Esophagus (tissue), 2 donors: ENCODE results near the gene SUGP1. TPM values are rescaled to one million over a fixed set of nuclear protein-coding genes. Genes with fewer than 3 reads are reported as not detected.

Experiments used
- H3K27ac ChIP-seq, 2 donors: one replicate each; pipeline ENCODE4 v1.5.1; 2013; ENCODE audit warnings: low read depth in 2 of 2, mild to moderate bottlenecking in 2 of 2, inconsistent platforms in 1 of 2, low read length in 1 of 2, moderate library complexity in 1 of 2
- H3K27me3 ChIP-seq, 2 donors: one replicate each; pipeline ENCODE4 v1.6.1; 2013; ENCODE audit warnings: low read length in 2 of 2, control low read depth in 1 of 2, mild to moderate bottlenecking in 1 of 2; ENCODE audit not compliant: insufficient read depth in 2 of 2, control insufficient read depth in 1 of 2
- H3K36me3 ChIP-seq, 2 donors: one replicate each; pipeline ENCODE4 v1.6.1; 2013; ENCODE audit warnings: low read length in 1 of 2; ENCODE audit not compliant: control insufficient read depth in 2 of 2, insufficient read depth in 2 of 2
- H3K4me1 ChIP-seq, 2 donors: one replicate each; pipeline ENCODE4 v1.6.1; 2013; ENCODE audit warnings: low read length in 1 of 2; ENCODE audit not compliant: control insufficient read depth in 2 of 2, insufficient read depth in 2 of 2
- H3K4me3 ChIP-seq, 2 donors: one replicate each; pipeline ENCODE4 v1.5.1; 2013; ENCODE audit warnings: low read length in 2 of 2, mild to moderate bottlenecking in 2 of 2, low read depth in 1 of 2, moderate library complexity in 1 of 2
- H3K9me3 ChIP-seq, 2 donors: one replicate each; pipeline ENCODE4 v1.6.1; 2013; ENCODE audit warnings: mild to moderate bottlenecking in 2 of 2, low read depth in 1 of 2, low read length in 1 of 2, moderate library complexity in 1 of 2; ENCODE audit not compliant: control insufficient read depth in 2 of 2, insufficient read depth in 1 of 2
- WGBS, 2 donors: extraction: QIAGEN DNeasy Blood & Tissue Kit; methylation state at CpG; one replicate each; pipeline ENCODE4 v1.1.7; 2013; 5-methylcytosine and 5-hydroxymethylcytosine counted together
- polyA plus RNA-seq, 2 donors: library from polyadenylated mRNA; stranded (reverse); fragments of 200-250 nt; gene quantifications; one replicate each; pipeline ENCODE4 v1.2.3, GENCODE V29; 2013
- donor health status: healthy with polysubstance abuse.
- donor health status: Bipolar disorder and iron deficiency.

The SUGP1 gene
- polyA plus RNA-seq, 2 donors: 27.8 to 42.6 TPM

DNA sequence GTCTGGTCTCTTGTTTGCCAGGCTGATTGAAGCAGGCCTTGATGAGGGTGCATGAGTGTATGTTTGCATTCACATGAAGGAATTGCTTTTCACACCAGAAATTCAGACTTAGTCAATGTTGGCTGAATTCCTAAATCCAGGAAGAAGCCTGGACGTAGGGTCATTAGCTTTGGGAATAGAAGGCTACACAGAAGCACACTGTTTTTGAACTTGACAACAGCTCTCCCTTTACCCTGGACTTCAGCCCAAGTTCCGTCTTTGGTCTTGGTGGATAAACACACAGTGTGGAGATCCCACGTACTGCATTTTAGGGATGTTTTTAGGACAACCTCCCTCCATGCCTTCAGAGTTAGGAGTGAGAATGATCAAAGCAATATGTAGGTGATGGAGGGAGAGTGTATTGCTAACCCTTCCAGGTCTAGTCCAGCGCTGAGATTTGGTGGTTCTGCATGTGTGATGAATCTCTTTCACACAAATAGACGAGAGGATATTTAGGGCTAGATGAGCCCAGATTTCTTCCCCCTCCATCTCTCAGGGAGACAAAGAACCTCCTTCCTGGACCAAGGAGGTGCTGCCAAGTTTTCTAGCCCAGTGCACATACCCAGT is 70.0 kb downstream of the SUGP1 start:
- WGBS, 2 donors: 49 to 57% methylated on average over 5 of the region's 5 CpGs
- Histone ChIP-seq H3K4me3 (no peak overlapping the region), H3K36me3 (no peaks in the 10 kb centered on the region), H3K4me1 (peaks cover 0 to 2% of the 10 kb centered on the region in 2 donors), H3K9me3 (peaks cover 2% of the 10 kb centered on the region in 2 donors), H3K27me3 (peaks cover 3 to 5% of the 10 kb centered on the region in 2 donors), H3K27ac (no peak overlapping the region)

DNA sequence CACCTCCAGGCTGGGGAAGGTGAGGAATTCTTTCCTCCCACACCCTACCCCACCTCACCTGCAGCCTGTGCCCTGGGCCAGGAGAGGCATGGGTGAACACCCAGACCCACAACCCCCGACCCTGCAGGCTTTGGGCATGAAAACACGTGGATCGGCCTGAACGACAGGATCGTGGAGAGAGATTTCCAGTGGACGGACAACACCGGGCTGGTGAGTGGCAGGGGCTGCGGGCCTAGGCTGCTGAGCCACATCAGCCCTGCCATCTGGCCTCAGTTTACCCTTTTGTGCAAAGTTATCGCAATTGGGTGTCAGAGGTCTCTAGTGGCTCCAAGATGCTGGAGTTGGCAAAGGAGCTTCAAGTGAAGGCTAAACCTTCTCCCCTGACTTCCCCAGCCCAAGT is 79.8 kb downstream of the SUGP1 start:
- H3K27me3 ChIP-seq: no peaks in the 10 kb centered on the region
- no peak overlapping the region for H3K4me3 ChIP-seq
- no peaks in the 10 kb centered on the region for H3K9me3 ChIP-seq
- H3K4me1 ChIP-seq: no peaks in the 10 kb centered on the region
- no peak overlapping the region for H3K27ac ChIP-seq
- 78 to 79% methylated on average over 9 of the region's 9 CpGs for WGBS, 2 donors
- H3K36me3 ChIP-seq: no peaks in the 10 kb centered on the region

- Histone ChIP-seq H3K4me3 (no peak overlapping the region), H3K4me1 (no peaks in the 10 kb centered on the region), H3K36me3 (no peaks in the 10 kb centered on the region), H3K27ac (no peak overlapping the region), H3K9me3 (peaks cover 3 to 4% of the 10 kb centered on the region in 2 donors), H3K27me3 (no peaks in the 10 kb centered on the region)
Observed at GRCh38 chr19:19239675-19240074, 80.6 kb downstream of the SUGP1 start.

DNA sequence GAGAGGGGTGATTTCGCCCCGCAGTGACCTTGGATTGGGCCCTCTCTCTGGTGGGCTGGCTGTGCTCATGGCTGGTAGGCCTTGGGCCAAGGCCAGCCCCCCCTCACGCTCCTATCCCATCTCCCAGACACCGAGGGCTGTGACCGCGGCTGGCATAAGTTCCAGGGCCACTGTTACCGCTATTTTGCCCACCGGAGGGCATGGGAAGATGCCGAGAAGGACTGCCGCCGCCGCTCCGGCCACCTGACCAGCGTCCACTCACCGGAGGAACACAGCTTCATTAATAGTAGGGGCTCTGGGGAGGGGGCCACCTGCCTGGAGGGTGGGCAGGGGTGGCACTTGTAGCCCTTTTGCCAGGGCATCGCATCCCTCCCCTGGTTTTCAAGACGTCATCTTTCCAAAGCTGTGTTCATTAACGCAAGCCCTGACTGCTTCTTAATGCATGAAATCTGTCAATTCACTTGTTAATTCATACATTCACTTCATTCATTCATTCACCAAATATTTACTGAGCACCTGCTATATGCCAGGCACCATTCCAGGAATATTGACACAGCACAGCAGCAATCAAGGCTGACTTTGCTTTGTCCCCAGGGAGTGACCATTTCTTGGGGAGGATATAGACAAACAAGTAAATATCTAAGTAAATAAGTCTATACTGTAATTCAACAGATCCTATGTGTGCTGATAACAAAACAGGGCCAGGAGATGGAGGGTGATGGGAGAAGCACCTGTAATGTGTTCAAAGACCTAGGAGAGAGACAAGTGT is 82.0 kb downstream of the SUGP1 start:
- WGBS, 2 donors: 77 to 83% methylated on average over 18 of the region's 18 CpGs
- no peak overlapping the region for H3K27ac ChIP-seq
- H3K36me3 ChIP-seq: no peaks in the 10 kb centered on the region
- H3K9me3 ChIP-seq: peaks cover 4 to 14% of the 10 kb centered on the region in 2 donors
- no peaks in the 10 kb centered on the region for H3K4me1 ChIP-seq
- no peak overlapping the region for H3K4me3 ChIP-seq
- no peaks in the 10 kb centered on the region for H3K27me3 ChIP-seq

DNA sequence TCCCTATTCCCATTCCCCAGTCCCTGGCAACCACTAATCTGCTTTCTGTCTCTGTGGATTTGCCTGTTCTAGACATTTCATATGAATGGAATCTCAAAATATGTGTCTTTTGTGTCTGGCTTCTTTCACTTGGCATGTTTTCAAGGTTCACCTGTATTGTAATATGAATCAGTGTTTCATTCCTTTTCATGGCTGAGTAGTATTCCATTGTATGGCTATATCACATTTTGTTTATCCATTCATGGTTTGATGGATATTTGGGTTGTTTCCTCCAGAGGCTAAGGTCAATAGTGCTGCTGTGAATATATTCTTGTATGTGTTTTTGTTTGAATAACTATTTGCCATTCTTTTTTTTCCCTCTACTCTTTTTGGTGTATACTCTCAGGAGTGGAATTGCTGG is 84.1 kb downstream of the SUGP1 start:
- peaks cover 4 to 16% of the 10 kb centered on the region in 2 donors for H3K9me3 ChIP-seq
- no peaks in the 10 kb centered on the region for H3K36me3 ChIP-seq
- no peaks in the 10 kb centered on the region for H3K27me3 ChIP-seq
- no peak overlapping the region for H3K4me3 ChIP-seq
- H3K4me1 ChIP-seq: no peaks in the 10 kb centered on the region
- H3K27ac ChIP-seq: no peak overlapping the region

DNA sequence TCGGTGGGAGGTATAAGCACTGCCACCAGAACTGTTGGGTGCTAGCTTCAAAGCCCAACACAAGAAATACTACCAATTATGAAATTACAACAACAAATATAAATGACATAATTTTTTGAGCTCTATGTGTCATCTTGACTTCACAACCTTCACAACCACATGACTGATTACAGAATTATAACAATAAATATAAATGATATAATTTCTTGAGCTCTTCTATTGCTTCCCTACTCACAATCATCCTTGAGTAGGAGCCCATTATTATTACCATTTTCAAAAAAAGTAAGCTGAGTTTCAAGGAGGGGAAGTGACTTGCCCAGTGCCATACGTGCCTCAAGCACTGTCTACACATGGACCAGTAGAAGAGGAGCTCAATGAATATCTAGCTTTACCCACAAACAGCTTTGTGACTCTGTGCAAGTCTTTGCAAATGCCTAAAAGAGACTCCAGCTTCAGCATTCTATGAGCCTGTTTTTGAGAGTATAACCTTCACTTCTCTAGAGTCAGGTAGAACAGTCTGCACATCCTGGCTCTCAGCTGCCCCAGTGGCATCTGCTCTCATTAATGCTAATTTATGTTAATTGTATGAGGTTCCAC is 86.0 kb downstream of the SUGP1 start:
- Histone ChIP-seq H3K4me3 (no peak overlapping the region), H3K27ac (no peak overlapping the region), H3K4me1 (no peaks in the 10 kb centered on the region), H3K36me3 (no peaks in the 10 kb centered on the region), H3K27me3 (no peaks in the 10 kb centered on the region), H3K9me3 (peaks cover 4 to 16% of the 10 kb centered on the region in 2 donors)
- WGBS, 2 donors: 81 to 91% methylated on average over 2 of the region's 2 CpGs

DNA sequence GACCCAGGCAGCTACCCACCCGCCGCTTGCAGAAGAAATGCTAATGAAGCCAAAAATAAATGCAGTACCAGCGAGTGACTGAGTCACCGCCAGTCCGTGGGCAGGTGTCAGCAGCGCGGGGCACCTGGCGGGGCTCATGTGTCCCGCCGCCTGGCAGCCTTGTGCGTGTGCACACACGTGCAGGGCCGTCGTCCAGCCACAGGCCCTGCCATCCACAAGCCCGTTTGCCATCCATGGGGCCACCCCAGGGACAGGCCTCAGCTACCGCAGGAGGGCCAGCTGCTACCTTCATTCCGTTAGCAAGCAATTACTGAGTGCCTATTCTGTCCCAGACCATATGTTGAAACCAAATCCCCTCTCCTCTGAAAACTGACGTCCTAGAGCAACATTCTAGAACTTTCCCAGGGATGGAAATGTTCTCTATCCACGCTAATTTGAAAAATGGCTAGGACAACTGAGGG is 88.0 kb downstream of the SUGP1 start:
- WGBS, 2 donors: 68 to 74% methylated on average over 19 of the region's 19 CpGs
- H3K27me3 ChIP-seq: no peaks in the 10 kb centered on the region
- no peak overlapping the region for H3K27ac ChIP-seq
- H3K36me3 ChIP-seq: no peaks in the 10 kb centered on the region
- peaks cover 4 to 16% of the 10 kb centered on the region in 2 donors for H3K9me3 ChIP-seq
- no peak overlapping the region for H3K4me3 ChIP-seq
- no peaks in the 10 kb centered on the region for H3K4me1 ChIP-seq

GRCh38 chr19:19230999-19231398 is 89.3 kb downstream of the SUGP1 start:
- no peaks in the 10 kb centered on the region for H3K36me3 ChIP-seq
- no peak overlapping the region for H3K4me3 ChIP-seq
- H3K27me3 ChIP-seq: no peaks in the 10 kb centered on the region
- no peak overlapping the region for H3K27ac ChIP-seq
- no peaks in the 10 kb centered on the region for H3K4me1 ChIP-seq
- H3K9me3 ChIP-seq: peaks cover 4 to 16% of the 10 kb centered on the region in 2 donors
- WGBS, 2 donors: 76 to 79% methylated on average over 9 of the region's 9 CpGs

DNA sequence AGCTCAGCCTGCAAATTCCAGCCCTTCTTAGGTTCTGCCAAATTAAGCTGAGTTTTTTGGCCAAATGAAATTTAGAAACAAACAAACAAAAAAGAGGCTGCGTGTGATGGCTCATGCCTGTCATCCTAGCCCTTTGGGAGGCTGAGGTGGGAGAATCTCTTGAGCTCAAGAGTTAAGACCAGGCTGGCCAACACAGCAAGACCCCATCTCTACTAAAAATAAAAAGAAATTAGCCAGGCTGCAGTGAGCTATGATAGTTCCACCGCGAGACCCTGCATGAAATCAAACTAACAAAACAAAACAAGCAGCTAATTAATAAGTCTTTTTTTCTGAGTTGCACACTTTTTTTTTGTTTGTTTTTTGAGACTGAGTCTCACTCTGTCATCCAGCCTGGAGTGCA is 90.6 kb downstream of the SUGP1 start:
- H3K27ac ChIP-seq: no peak overlapping the region
- peaks cover 0 to 5% of the 10 kb centered on the region in 2 donors for H3K4me1 ChIP-seq
- H3K9me3 ChIP-seq: peaks cover under 1 to 13% of the 10 kb centered on the region in 2 donors
- H3K36me3 ChIP-seq: no peaks in the 10 kb centered on the region
- no peak overlapping the region for H3K4me3 ChIP-seq
- 83 to 89% methylated on average over 3 of the region's 3 CpGs for WGBS, 2 donors
- no peaks in the 10 kb centered on the region for H3K27me3 ChIP-seq
